Measurements from ENCODE around the gene QRFP.

- TF ChIP-seq POLR2A (IDR thresholded peaks at IDR 0.05) (no peak), CTCF (IDR thresholded peaks at IDR 0.05) (no peak)
Observed at GRCh38 chr9:130854835-130855234, 41.8 kb downstream of the QRFP start.
